Pulmonary artery endothelial cell (primary cell): ENCODE results near the gene ANKRD9. TPM values are rescaled to one million over a fixed set of nuclear protein-coding genes. Genes with fewer than 3 reads are reported as not detected.
A peak's percentile ranks its signal among the peaks of the same experiment; 100 is the strongest.

Experiments used
- DNase-seq: peaks from one replicate; pipeline ENCODE4 v3.0.0-alpha.2; 2011; ENCODE audit warnings: low read depth, low spot score
- total RNA-seq: library from RNA; depleted of rRNA; stranded (reverse); fragments of >200 nt; gene quantifications from 2 replicates; pipeline ENCODE4 v1.2.3, GENCODE V29; 2014

ANKRD9 gene
- total RNA-seq, 1 donor from 2014 or later: 13.2 TPM

GRCh38 chr14:102513899-102514772 lies 4.6 kb upstream of the ANKRD9 start:
- DNase-seq: no peak

GRCh38 chr14:102512793-102513300 lies 3.3 kb upstream of the ANKRD9 start:
- DNase-seq: no peak

DNA sequence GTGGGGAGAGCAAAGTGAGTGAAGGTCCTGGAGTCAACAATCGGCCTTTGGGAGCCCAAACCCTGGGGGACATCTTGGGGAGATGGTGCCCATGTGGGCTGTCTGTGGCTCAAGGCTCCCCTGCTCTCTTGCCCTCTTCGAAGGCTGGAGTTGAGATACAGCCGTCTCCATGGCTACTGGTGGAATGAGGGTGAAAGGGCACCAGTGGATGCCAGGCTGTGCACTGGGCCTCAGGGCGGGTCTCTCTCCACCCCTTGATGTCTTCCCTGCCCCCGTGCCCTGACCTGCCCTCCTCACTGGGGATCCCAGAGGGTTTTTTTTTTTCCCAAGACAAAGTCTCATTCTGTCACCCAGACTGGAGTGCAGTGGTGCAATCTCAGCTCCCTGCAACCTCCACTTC lies 2.0 kb upstream of the ANKRD9 start:
- DNase-seq: no peak

DNA sequence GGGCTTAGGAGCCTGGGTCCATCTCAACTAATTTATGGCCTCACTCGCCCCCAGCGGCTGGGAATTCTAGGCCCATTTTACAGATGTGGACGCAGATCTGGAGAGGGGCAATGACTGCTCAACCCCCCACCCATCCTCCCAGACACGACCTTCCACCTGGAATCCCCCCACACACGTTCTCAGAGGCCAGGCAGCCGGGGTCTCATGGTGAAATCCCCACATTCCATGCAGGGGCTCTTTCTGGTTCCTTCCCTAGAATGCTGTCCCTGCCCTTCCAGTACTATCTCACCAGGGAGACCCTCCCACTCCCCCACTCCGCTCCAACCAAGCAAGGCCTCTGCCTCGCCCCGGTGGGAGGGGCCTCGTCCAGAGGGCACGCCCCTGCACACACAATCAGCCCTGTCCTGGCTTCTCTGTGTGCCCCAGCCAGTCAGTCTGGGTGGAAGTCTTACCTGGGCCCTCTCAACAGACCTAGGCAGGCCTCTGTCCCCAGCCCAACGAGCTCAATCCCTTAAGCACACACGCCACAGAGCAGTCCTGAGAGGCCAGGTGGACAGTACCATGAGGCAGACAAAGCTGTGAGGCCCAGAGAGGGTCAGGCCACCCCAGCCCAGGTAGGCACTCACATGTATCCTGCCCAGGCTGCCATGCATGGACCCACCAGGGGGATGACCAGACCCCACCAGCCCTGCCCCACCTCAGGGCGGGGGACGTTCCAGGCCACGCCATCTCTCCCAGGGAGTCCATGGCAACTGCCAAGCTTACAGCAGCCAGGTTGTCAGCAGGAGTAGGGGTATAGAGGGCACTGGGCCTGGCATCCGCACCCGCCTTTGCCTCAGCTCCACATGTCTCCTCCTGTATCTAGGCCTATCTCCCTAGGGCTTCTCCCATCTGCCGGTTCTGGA lies 1.3 kb upstream of the ANKRD9 start:
- no peak for DNase-seq

DNA sequence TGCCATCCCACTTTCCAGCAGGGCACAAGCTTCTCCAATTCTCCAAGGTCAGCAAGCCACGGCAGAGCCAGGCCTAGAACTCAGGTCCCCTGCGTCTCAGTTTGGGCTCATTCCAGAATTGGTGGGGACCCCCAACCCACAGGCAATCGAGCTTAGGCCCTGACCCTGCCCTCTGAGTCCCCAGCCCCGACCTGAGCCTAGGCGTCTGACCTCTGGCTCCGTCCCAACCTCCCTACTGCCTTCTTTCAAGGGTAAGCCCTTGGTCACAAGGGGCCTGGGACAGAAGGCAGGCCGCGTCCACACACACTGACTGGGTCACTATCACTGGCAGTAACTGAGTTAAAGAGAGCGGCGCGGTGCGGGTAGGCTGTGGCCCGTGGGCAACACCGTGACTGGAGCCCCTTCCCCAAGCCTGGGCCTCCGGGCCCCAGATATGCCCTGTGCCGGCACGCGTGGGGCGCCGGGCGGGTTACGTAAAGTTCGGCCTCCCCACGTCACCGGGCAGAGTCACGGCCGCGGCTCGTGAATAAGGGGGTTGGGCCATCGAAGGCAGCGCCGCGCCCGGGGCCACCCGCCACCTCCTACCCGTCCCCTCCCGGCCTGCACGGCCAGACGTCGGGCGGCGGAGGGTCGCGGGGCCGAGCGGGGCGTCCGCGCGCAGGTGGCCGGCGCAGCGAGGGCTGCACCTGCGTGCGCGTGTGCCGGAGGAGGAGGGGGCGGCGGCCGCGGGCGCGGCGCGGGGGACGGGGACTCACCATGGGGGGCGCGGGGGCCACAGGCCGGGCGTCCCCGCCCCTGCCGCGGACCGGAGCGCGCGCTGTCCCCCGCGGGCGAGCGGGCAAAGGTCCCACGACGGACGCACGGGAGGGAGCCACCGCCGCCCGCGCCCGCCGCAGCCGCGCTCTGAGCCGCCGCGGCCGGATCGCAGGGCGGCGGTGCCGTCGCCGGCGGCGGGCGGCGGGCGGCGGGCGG lies 516 bp downstream of the ANKRD9 start:
- DNase-seq: no peak

DNA sequence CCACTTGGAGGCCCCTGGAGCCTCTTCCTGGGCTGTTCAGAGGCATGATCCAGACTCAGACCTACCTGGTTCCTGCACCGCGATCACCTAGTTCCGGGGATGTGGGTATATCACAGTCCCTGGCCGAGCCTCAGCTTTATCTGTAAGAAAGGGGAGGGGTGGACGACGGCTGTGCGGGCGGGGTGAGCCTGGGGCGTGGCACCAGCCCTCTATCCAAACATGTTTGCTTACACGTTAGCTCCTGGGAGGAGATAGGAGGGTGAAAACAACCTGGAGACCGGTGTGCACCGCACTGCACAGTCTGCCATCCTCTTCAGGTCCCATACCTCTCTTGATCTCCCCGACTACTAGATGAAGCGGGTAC lies 1.2 kb downstream of the ANKRD9 start:
- DNase-seq: no peak

- DNase-seq: no peak
These were observed 1.7 kb downstream of the ANKRD9 start for GRCh38 chr14:102507857-102508312.

- no peak for DNase-seq
These were observed 2.3 kb downstream of the ANKRD9 start for GRCh38 chr14:102507081-102507856.

DNA sequence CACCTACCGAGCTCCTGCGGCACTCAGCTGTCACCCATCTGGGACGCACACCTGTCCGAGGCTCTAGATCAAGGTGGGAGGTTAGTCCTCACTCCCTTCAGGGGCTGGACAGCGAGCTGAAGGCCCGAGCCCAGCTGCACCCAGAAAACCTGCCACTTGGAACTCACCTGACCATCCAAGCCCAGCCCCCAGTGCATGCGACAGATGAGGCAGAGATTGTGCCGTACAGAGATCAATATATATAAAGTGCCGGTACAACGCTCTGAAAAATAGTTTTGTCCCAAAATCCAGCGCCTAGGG lies 3.0 kb downstream of the ANKRD9 start:
- DNase-seq: no peak

- no peak for DNase-seq
These were observed 3.6 kb downstream of the ANKRD9 start for GRCh38 chr14:102505775-102506625.

- DNase-seq: no peak
These were observed 4.5 kb downstream of the ANKRD9 start for GRCh38 chr14:102505000-102505619.

- no peak for DNase-seq
These were observed 5.1 kb downstream of the ANKRD9 start for GRCh38 chr14:102504328-102504999.

DNA sequence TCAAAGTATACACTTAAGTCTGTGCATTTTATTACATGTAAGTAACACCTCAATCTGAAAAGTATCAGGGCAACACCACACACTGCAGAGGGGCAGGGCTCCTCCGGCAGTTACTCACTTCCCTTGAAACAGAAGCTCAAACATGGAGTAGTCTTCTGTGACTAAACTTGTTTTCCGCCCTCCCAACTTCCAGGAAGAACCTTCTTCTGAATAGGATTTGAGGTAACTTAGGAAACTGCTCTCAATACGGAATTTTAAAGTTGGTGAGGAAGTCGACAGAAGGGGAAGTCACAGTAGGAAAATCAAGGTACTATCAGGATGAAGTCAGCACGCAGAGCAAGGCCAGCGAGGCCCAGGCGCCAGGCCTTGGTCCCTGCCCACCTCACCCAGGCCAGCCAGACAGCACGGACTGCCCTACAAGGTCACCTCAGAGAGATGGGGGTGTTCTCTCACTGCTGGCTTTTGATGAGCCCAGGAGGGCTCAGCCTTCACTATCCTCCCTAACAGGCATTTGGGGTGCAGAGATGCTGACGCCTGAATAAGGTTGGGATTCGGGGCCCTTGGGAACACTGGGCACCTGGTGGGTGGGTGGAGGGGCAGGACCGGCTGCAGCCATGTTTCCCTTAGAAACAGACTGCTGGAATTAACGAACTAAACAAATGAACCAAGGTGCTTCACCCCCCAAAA lies 5.8 kb downstream of the ANKRD9 start:
- DNase-seq: peak; percentile 41

GRCh38 chr14:102502571-102502970 lies 7.0 kb downstream of the ANKRD9 start:
- no peak for DNase-seq

- no peak for DNase-seq
These were observed 7.7 kb downstream of the ANKRD9 start for GRCh38 chr14:102501751-102502315.

- no peak for DNase-seq
These were observed 8.9 kb downstream of the ANKRD9 start for GRCh38 chr14:102500713-102501112.

- DNase-seq: peak; percentile 60
These were observed 9.4 kb downstream of the ANKRD9 start for GRCh38 chr14:102500158-102500662.
